AG04450 (cell line): ENCODE data around the gene MAPKAP1. TPM values are rescaled to one million over a fixed set of nuclear protein-coding genes. Genes with fewer than 3 reads are reported as not detected.

Experiments used
- CTCF ChIA-PET: fragments of 300-600, 350-600 bp; formaldehyde crosslinking; extraction: SDS; loops from one replicate; lab custom pipeline; 2022; ENCODE audit warnings: antibody characterized with exemption, inconsistent platforms; lab: Charles Lee
- POLR2A ChIA-PET: fragments of 350-600 bp; formaldehyde crosslinking; extraction: SDS; loops from one replicate; lab custom pipeline; 2021; ENCODE audit warnings: antibody characterized with exemption, inconsistent platforms; lab: Yijun Ruan, JAX
- DNase-seq: peaks from one replicate; pipeline ENCODE4 v3.0.0-alpha.2; 2011; ENCODE audit warnings: low read depth, low spot score
- H3K27ac ChIP-seq: one replicate; pipeline ENCODE4 v1.5.1; 2012; ENCODE audit warnings: low read depth, low read length, control low read depth
- H3K27me3 ChIP-seq: one replicate; pipeline ENCODE4 v1.6.0; 2012; ENCODE audit warnings: low read length; ENCODE audit not compliant: control insufficient read depth, insufficient read depth
- H3K4me3 ChIP-seq: 2 replicates; pipeline ENCODE4 v1.5.1; 2011; ENCODE audit warnings: mild to moderate bottlenecking, low read depth, low read length, control low read depth
- H3K9me3 ChIP-seq: 2 replicates; pipeline ENCODE4 v1.5.1; 2012; ENCODE audit warnings: low read length; ENCODE audit not compliant: control insufficient read depth, insufficient read depth
- CTCF ChIP-seq: IDR thresholded peaks from 2 replicates; pipeline ENCODE4 v1.5.1; 2011; ENCODE audit warnings: low read depth, low read length, control low read depth, inconsistent platforms
- polyA plus RNA-seq: library from polyadenylated mRNA; depleted of rRNA; stranded (reverse); fragments of >200 nt; gene quantifications from 2 replicates; pipeline ENCODE4 v1.2.3, GENCODE V29; 2011

Gene MAPKAP1
- polyA plus RNA-seq, 1 experiment = 140 TPM

- no peak overlapping the region for H3K27ac ChIP-seq
- H3K9me3 ChIP-seq = no peaks in the 10 kb centered on the region
- no peaks in the 10 kb centered on the region for H3K27me3 ChIP-seq
- no peak for DNase-seq
- CTCF ChIA-PET = no interaction called here
- TF ChIP-seq CTCF = no peak
- POLR2A ChIA-PET = no interaction called here
- no peak overlapping the region for H3K4me3 ChIP-seq
Measured at GRCh38 chr9:125468646-125469045, 238.4 kb downstream of the MAPKAP1 start.

- H3K27ac ChIP-seq = no peak overlapping the region
- no peak for DNase-seq
- TF ChIP-seq CTCF = no peak
- H3K4me3 ChIP-seq = no peak overlapping the region
- CTCF ChIA-PET = no interaction called here
- POLR2A ChIA-PET = no interaction called here
- H3K9me3 ChIP-seq = no peaks in the 10 kb centered on the region
- H3K27me3 ChIP-seq = no peaks in the 10 kb centered on the region
Measured at GRCh38 chr9:125467116-125467740, 239.8 kb downstream of the MAPKAP1 start.

GRCh38 chr9:125466411-125466810 is 240.6 kb downstream of the MAPKAP1 start:
- CTCF ChIA-PET = no interaction called here

GRCh38 chr9:125464591-125465385 is 242.2 kb downstream of the MAPKAP1 start:
- no peak for TF ChIP-seq CTCF
- Histone ChIP-seq H3K27me3 (no peaks in the 10 kb centered on the region), H3K4me3 (no peak overlapping the region), H3K27ac (no peak overlapping the region), H3K9me3 (no peaks in the 10 kb centered on the region)
- no peak for DNase-seq
- CTCF ChIA-PET = no interaction called here
- POLR2A ChIA-PET = no interaction called here

More at GRCh38 chr9:125466411-125466810, 240.6 kb downstream of the MAPKAP1 start:
- POLR2A ChIA-PET = no interaction called here
- H3K9me3 ChIP-seq = no peaks in the 10 kb centered on the region
- TF ChIP-seq CTCF = no peak
- no peaks in the 10 kb centered on the region for H3K27me3 ChIP-seq
- DNase-seq = no peak
- H3K4me3 ChIP-seq = no peak overlapping the region
- H3K27ac ChIP-seq = no peak overlapping the region

- DNase-seq = no peak
- Histone ChIP-seq H3K4me3 (no peak overlapping the region), H3K27me3 (no peaks in the 10 kb centered on the region), H3K27ac (no peak overlapping the region), H3K9me3 (no peaks in the 10 kb centered on the region; the same call in 1 of the 2 replicates)
- POLR2A ChIA-PET = interaction anchor here (1.8 kb wide), 1 partner anchor 9 kb away, joined by 4 read pairs; no protein-coding TSS in a partner anchor
- CTCF ChIA-PET = interaction anchor here (0.7 to 1.6 kb wide), 2 partner anchors 94 to 365 kb away, joined by 3 to 7 read pairs; no protein-coding TSS in a partner anchor
- TF ChIP-seq CTCF = no peak
Measured at GRCh38 chr9:125463926-125464325, 243.1 kb downstream of the MAPKAP1 start.
